NCI-H1694 (cell line): ENCODE data around the gene ARRDC1.

Experiments used
- DNase-seq: peaks from one replicate; lab custom pipeline; 2025; lab: John Stamatoyannopoulos, UW

The ARRDC1 gene

DNA sequence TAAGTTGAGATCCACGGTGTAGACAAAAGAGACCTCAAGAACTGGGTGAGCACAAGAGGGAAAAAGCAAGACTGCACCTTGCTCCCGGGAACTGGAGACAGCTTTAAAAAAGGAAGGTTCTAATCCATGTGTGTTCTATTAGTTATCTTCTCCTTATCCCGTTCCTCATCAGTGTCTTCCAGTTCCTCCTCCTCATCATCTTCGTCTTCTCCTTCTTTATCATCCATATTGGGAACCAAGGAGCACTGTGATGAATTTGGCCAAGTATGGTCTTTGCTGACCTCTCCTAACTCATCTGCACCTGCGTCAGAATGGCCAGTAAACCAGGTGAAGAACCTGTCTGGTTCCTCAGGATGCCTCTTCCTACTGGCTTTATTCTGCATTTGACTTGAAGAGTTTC lies 35.4 kb downstream of the ARRDC1 start:
- DNase-seq: no peak

DNA sequence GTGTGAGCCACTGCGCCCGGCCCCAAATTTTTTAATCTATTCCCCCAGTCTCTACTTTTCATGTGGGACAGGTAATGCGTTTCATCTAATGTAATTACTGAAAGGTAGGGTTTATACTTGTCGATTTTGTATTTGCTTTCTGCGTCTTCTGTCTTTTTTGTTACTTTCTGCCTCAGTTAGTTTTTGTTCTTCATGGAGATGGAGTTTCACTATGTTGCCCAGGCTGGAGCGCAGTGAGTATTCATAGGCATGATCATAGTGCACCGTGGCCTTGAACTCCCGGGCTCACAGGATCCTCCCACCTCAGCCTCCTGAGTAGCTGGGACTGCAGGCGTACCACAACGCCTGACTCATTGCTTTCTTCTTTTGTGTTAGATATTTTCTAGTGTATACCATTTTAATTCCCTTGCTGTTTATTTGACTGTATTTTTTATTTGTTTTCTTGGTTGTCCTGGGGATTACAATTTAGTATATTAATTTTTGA lies 36.7 kb downstream of the ARRDC1 start:
- DNase-seq: no peak

DNA sequence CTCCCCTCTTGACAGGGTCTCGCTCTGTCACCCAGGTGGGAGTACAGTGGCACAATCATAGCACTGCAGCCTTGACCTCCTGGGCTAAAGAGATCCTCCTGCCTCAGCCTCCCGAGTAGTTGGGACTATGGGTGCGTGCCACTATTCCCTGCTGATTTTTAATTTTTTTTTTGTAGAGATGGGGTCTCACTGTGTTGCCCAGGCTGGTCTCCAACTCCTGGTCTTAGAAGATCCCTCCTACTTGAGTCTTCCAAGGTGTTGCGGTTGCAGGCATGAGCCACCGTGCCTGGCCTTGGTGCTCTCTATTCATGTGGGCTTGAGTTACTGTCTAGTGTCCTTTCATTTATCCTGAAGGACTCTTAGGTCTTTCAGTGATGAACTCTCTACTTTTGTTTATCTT lies 37.4 kb downstream of the ARRDC1 start:
- no peak for DNase-seq

DNA sequence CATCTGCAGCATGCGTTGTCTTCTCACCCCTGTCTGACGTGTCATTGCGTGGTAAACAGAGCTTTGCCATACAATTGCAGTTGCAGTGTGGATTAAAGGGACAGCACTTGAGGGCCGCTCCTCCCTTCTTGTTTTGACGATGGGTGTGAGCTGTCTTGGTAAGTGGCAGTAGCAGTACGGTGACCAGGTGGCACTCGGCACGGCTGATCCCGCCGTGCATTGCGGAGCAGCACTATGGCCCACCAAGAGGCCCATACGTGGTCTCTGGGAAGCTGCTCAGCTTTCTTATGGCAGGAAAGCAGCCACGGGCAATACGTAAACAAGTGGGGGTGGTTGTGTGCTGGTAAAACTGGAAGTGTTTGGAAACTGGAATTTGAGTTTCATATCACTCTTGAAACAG lies 38.4 kb downstream of the ARRDC1 start:
- DNase-seq: no peak

DNA sequence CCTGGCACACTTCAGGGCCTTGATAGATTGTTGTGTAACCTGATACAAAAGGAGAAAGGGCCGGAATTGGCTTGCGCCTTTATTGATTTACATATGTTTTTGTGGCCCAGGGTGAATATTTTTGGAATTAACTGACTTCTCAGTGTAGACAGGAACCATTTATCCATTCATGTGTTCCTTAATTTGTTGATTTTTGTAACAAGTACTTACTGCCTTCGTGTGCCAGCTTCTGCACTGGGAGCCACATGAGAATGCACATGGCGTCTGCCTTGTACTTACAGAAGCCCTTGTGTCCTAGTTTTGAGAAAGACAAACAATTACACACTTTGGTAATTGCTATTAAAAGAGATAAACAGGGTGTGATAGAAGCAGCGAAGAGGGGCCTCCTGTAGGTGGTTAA lies 39.7 kb downstream of the ARRDC1 start:
- DNase-seq: no peak

DNA sequence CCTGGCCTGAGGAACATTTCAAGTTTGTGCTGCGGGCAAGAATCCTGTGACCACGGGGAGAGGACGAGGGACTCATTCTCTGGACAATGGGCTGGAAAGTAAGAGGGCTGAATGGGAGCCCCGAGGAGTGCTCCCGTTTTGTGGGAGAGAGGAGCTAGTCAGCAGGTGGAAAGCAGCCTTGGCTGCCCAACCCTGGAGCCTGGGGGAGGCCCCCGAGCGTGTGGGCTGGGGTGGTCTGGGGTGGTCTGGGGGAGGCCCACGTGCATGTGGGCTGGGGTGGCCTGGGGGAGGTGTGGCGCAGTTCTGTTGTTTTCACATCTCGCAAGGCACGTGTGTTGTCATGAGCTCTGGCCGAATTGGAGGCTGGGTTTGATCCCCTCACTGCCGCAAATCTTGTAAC lies 40.9 kb downstream of the ARRDC1 start:
- no peak for DNase-seq

DNA sequence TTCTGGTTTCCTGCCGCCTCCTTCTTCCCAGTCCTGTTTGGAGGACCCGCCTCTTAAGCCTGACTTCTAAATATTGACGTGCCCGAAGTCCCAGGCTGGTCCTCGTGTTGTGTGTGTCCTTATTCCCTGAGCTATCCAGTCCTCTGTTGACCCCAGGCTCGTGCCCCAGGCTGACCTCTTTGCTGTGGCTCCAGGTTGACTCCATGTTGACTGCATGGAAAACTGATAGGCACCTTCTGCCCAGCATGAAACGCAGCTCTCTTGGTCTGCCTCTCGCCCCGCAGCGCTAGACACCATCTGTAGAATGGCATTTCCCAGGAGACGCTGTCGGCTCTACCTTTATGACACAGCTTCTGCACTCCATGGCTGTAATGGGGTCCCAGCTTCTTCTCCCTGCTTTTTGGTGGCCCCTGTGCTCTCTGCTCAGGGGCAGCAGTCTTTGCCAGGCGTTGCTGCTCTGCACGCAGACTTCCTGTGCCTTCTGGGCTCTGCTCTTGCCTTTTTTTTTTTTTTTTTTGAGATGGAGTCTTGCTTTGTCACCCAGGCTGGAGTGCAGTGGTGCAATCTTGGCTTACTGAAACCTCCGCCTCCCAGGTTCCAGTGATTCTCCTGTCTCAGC lies 41.7 kb downstream of the ARRDC1 start:
- DNase-seq: no peak

DNA sequence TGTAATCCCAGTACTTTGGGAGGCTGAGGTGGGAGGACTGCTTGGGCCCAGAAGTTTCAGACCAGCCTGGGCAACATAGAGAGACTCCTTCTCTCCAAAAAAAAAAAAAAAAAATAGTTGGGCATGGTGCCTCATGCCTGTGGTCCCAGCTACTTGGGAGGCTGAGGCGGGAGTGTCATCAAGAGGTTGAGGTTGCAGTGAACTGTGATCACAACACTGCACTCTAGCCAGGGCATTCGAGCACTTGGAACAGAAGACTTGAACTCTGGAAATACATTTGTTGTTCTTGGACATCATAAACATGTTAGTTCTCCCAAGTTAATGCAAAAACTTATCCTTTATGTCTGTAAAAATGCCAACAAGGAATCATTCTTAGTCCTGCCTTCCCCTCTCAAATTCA lies 42.9 kb downstream of the ARRDC1 start:
- no peak for DNase-seq

DNA sequence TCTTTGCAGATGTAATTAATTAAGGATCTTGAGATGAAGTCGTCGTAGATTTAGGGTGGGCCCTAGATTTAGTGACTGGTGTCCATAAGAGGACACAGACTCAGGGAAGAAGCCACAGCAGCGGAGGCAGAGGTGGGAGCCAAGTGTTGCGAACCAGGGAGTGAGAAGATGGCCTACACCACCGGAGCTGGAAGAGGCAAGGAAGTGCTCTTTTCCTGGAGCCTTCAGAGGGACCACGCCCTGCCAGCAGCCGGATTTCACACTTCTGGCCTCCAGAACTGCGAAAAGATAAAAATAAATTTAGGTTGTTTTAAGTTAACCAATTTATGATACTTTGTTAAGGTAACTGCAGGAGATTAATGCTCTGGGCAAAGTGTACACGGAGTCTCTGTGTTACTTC lies 44.1 kb downstream of the ARRDC1 start:
- no peak for DNase-seq

DNA sequence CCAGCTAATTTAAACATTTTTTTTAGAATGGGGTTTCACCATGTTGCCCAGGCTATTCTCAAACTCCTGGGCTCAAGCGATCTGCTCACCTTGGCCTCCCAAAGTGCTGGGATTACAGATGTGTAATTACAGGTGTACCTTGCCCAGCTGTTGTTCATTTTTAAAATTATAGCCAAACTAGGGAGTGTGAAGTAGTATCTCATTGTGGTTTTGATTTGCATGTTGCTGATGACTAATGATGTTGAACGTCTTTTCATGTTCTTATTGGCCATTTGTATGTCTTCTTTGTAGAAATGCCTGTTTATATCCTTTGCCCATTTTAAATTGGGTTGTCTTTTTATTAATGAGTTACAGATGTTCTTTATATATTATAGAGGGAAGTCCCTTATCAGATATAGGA lies 44.8 kb downstream of the ARRDC1 start:
- no peak for DNase-seq

DNA sequence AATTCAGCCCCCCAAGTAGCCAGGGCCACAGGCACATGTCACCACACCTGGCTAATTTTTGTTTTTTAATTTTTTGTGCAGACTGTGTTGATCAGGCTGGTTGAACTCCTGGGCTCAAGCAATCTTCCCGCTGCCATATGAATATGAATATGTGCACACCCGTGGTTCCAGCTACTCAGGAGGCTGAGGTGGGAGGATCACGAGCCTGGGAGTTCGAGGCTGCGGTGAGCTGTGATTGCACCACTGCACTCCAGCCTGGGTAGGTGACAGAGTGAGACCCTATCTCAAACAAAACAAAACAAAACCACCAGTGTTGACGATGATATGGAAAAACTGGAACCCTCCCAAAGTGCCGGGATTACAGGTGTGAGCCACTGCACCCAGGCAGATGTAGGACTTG lies 45.3 kb downstream of the ARRDC1 start:
- DNase-seq: no peak

DNA sequence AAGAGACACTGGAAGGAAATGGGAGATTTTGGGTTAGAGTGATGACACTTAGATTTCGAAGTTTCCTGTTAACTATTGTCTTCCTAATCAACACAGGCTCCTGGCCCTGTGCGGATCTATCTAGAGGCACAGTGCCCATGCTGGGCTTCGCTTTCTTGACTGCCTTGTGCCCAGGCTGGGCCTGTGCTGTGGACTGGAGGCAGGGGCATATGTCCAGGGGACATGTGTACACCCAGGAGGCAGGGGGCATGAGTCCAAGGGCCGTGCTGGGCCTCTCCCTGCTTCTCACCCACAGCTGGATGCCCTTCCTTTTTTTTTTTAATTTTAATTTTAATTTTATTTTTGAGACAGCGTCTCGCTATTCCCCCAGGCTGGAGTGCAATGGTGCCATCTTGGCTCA lies 50.9 kb downstream of the ARRDC1 start:
- DNase-seq: no peak

DNA sequence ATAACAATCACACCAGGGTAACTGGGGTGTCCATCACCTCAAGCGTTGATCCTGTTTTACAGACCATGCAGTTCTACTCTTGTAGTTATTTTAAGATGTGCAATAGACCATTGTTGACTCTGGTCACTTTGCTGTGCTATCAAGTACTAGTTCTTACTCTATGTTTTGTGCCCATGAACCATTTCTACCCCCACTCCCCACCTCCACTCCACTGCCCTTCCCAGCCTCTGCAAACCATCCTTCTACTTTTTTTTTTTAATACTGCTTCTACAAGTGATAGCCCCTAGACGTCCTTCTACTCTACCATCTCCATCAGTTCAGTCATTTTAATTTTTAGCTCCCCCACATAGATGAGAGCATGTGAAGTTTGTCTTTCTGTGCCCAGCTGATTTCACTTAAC lies 52.1 kb downstream of the ARRDC1 start:
- DNase-seq: no peak

DNA sequence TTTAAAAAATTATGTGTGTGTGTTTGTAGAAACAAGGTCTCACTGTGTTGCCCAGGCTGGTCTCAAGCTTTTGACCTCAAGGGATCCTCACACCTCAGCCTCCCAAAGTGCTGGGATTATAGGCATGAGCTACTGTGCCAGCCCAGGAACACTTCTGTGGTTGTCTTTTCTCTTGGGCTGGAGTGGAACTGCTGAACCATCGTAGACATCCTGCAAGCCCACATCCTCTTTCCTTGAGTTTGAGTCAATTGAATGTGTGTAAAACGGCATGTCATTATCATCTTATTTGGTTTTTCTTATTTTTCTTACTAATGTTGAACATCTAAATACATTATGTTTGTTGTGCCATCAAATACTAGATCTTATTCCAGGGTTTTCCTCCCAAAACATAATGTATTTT lies 53.3 kb downstream of the ARRDC1 start:
- no peak for DNase-seq

DNA sequence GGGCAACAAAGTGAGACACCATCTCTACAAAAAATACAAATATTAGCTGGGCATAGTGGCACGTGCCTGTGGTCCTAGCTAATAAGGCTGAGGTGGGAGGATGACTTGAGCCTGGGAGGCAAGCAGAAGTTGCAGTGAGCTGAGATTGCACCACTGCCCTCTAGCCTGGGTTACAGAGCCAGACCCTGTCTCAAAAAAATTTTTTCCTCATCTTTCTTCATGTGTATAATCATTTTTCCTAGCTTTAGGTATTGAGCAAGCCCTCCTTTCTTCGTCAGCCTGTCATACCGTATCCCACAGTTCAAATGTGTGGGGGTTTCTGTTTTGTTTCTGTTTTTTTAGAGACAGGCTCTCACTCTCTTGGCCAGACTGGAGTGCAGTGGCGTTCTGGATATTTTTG lies 54.7 kb downstream of the ARRDC1 start:
- DNase-seq: no peak

DNA sequence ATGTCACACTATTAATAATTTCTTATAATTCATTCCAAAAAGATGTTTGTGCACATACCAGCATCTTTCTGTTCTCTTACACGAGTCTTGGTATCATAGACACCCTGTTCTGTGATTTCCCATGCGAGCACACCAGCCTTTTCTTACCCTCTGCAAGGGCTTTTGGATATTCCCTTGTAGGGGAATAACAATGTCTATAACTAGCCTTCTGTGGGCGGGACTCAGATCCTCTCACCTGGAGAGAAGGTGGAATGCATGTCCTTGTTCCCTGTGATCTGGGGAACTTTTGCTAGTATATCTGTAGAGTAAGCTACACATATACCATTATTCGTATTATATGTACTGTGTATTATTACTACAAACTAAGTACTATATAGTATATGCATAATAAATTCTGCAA lies 58.1 kb downstream of the ARRDC1 start:
- no peak for DNase-seq

DNA sequence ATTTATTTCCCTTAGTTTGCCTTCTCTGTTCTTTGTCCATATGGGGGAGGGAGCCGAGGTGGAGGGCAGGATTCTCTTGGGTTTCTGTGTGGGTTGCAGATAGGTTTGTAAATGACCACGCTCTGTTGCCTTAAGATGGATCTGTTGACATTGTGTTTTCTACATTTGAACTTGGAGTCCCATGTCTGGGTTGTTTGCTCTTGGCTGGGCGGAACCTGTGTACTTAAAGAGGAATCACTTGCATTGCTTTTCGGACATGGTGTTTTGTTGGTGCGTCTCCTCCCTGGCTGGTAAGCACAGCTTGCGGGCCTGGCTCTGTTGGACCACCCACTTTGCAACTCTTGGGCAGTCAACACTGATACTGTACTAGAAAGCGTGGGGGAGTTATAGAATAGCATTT lies 59.2 kb downstream of the ARRDC1 start:
- no peak for DNase-seq
